ENCODE results near the gene AHDC1. TPM values are rescaled to one million over a fixed set of nuclear protein-coding genes. Genes with fewer than 3 reads are reported as not detected.
A peak's percentile ranks its signal among the peaks of the same experiment; 100 is the strongest.

AHDC1 gene
- polyA plus RNA-seq, 1 experiment: 3.0 TPM

DNA sequence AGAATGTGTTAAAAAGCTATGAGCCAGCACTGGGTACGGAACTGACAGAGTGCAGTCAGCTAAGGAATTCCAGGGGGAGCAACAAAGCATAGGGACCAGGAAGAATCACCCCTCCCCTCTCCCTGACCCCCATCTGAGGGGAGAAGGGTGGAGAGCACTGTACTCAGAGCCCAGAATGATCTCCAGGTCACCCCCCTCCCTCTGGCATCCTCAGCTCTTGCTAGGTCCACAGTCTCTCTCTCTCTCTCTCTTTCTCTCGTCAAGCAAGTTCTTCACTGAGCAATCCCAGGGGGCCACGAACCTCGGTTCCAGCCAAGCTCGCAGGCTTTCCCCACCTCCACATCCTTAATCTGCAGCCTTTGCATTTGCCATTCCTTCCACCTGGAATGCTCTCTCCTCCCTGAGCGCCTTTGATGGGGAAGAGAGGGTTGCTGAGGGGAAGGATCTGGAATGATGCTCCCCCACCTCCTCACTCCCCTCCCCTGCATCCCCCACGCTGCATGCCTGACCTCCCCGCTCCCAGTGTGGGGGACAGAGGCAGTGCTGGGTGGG, 107.3 kb downstream of the AHDC1 start:
- Histone ChIP-seq H3K9me3 (ENCODE audit: control insufficient read depth, insufficient read depth, low read length) (no peaks in the 10 kb centered on the region), H3K4me3 (ENCODE audit: low read depth, low read length) (no peak overlapping the region), H3K27me3 (ENCODE audit: control insufficient read depth, insufficient read depth, low read length) (no peaks in the 10 kb centered on the region), H3K27ac (ENCODE audit: low read depth, low read length) (no peak overlapping the region)
- POLR2A ChIA-PET: no interaction called here
- TF ChIP-seq, protein P1, sequence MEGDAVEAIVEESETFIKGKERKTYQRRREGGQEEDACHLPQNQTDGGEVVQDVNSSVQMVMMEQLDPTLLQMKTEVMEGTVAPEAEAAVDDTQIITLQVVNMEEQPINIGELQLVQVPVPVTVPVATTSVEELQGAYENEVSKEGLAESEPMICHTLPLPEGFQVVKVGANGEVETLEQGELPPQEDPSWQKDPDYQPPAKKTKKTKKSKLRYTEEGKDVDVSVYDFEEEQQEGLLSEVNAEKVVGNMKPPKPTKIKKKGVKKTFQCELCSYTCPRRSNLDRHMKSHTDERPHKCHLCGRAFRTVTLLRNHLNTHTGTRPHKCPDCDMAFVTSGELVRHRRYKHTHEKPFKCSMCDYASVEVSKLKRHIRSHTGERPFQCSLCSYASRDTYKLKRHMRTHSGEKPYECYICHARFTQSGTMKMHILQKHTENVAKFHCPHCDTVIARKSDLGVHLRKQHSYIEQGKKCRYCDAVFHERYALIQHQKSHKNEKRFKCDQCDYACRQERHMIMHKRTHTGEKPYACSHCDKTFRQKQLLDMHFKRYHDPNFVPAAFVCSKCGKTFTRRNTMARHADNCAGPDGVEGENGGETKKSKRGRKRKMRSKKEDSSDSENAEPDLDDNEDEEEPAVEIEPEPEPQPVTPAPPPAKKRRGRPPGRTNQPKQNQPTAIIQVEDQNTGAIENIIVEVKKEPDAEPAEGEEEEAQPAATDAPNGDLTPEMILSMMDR (IDR thresholded peaks at IDR 0.05; ENCODE audit: low read depth, low read length): peak; percentile 64
- DNase-seq (ENCODE audit: low read depth, low spot score): no peak
- CTCF ChIA-PET: interaction anchor here (0.6 to 2.2 kb wide), 3 partner anchors 32 to 203 kb away, joined by 3 to 8 read pairs (median 3); no protein-coding TSS in a partner anchor

GRCh38 chr1:27492796-27493195, 111.1 kb downstream of the AHDC1 start:
- CTCF ChIA-PET: interaction anchor here (1.0 kb wide), 2 partner anchors 64 to 77 kb away, joined by 3 read pairs; no protein-coding TSS in a partner anchor

DNA sequence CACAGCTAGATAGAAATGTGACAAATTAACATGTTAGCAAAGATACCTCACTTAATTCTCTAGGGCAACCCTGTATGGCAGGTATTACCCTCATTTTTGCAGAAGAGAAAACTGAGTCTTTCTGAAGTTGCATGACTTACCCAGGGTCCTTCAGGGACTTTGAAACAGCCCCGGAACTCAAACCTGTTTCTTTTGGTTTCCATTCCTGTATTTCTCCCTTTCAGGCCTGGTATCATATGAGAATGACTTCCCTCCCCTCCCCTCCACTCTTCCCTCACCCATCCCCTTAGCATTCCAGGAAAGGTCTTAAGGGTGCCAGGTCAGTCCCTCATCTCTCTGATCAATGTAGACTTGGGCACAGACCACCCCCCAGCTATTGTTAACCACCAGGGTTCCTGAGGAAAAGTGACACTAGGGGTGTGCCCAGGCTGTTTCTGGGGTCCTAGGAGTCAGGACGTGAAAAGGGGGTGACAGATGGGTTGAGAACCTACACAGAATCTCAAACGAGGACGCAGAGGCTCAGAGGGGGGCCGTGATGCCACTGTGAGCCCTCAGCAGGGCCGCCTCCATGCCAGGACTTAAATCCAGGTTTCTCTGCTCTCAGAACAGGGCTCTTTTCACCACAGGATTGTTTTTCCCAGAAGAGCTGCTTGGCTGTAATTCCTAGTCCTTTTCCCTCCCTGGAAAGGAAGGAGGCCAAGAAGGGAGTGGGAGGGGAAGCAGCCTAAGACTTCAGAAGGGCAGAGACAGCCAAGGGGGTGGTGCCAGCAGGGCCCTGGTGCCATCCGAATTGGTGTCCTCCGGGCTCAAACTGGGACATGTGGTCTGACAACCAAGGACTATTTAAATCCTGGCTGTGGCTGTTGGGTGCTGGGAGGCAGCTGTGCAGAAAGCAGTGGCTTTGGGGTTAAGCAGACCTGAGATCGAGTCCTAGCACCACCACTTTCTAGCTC, 111.9 kb downstream of the AHDC1 start:
- DNase-seq (ENCODE audit: low read depth, low spot score): no peak
- H3K4me3 ChIP-seq (ENCODE audit: low read depth, low read length): no peak overlapping the region
- H3K9me3 ChIP-seq (ENCODE audit: control insufficient read depth, insufficient read depth, low read length): no peaks in the 10 kb centered on the region
- CTCF ChIA-PET: interaction anchor here (1.0 kb wide), 2 partner anchors 65 to 76 kb away, joined by 3 read pairs; no protein-coding TSS in a partner anchor
- TF ChIP-seq, protein P1 (IDR thresholded peaks at IDR 0.05; ENCODE audit: low read depth, low read length): no peak
- no peaks in the 10 kb centered on the region for H3K27me3 ChIP-seq (ENCODE audit: control insufficient read depth, insufficient read depth, low read length)
- H3K27ac ChIP-seq (ENCODE audit: low read depth, low read length): peak overlapping the region; percentile 39
- POLR2A ChIA-PET: interaction anchor here (0.6 to 0.7 kb wide), 2 partner anchors 28 to 498 kb away, joined by 3 read pairs; partner anchors contain the start of gene TRNP1

More at GRCh38 chr1:27492796-27493195, 111.1 kb downstream of the AHDC1 start:
- POLR2A ChIA-PET: interaction anchor here (0.7 kb wide), 1 partner anchor 29 kb away, joined by 3 read pairs; no protein-coding TSS in a partner anchor
- no peaks in the 10 kb centered on the region for H3K9me3 ChIP-seq (ENCODE audit: control insufficient read depth, insufficient read depth, low read length)
- no peak for DNase-seq (ENCODE audit: low read depth, low spot score)
- no peaks in the 10 kb centered on the region for H3K27me3 ChIP-seq (ENCODE audit: control insufficient read depth, insufficient read depth, low read length)
- TF ChIP-seq, protein P1 (IDR thresholded peaks at IDR 0.05; ENCODE audit: low read depth, low read length): no peak
- H3K4me3 ChIP-seq (ENCODE audit: low read depth, low read length): no peak overlapping the region
- no peak overlapping the region for H3K27ac ChIP-seq (ENCODE audit: low read depth, low read length)

- no peaks in the 10 kb centered on the region for H3K27me3 ChIP-seq (ENCODE audit: control insufficient read depth, insufficient read depth, low read length)
- ChIA-PET POLR2A (interaction anchor here (0.6 to 1.3 kb wide), 9 partner anchors 26 to 112 kb away, joined by 3 to 13 read pairs (median 4); no protein-coding TSS in a partner anchor), CTCF (interaction anchor here (1.0 to 1.8 kb wide), 6 partner anchors 10 to 158 kb away, joined by 3 to 8 read pairs (median 4); no protein-coding TSS in a partner anchor)
- TF ChIP-seq, protein P1 (IDR thresholded peaks at IDR 0.05; ENCODE audit: low read depth, low read length): no peak
- H3K27ac ChIP-seq (ENCODE audit: low read depth, low read length): peak within 1 kb of the TSS; percentile 90
- no peaks in the 10 kb centered on the region for H3K9me3 ChIP-seq (ENCODE audit: control insufficient read depth, insufficient read depth, low read length)
- DNase-seq (ENCODE audit: low read depth, low spot score): peak; percentile 92
- H3K4me3 ChIP-seq (ENCODE audit: low read depth, low read length): peak within 1 kb of the TSS; percentile 75
Measured at GRCh38 chr1:27489973-27490741, 113.8 kb downstream of the AHDC1 start, which contains the start of gene WASF2. TSS of gene WASF2 (minus strand) at chr1:27490167. CDS start at chr1:27428890, 61,277 bp downstream.
